ENCODE measurements around the gene DCST1.

The DCST1 gene

DNA sequence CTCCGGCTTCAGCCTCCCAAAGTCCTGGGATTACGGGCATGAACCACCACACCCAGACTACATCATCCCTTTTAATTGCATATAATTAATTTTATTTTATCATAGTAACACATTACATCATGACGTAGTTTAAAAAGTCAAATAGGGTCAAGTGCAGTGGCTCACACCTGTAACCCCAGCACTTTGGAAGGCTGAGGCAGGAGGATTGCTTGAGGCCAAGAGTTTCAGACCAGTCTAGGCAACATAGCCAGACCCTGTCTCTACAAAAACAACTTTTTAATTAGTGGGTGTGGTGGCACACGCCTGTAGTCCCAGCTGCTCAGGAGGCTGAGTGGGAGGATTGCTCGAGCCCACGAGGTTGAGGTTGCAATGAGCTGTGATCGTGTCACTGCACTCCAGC is 65.7 kb downstream of the DCST1 start:
- no peak for DNase-seq (ENCODE audit: low read depth)
- TF ChIP-seq, protein P1, sequence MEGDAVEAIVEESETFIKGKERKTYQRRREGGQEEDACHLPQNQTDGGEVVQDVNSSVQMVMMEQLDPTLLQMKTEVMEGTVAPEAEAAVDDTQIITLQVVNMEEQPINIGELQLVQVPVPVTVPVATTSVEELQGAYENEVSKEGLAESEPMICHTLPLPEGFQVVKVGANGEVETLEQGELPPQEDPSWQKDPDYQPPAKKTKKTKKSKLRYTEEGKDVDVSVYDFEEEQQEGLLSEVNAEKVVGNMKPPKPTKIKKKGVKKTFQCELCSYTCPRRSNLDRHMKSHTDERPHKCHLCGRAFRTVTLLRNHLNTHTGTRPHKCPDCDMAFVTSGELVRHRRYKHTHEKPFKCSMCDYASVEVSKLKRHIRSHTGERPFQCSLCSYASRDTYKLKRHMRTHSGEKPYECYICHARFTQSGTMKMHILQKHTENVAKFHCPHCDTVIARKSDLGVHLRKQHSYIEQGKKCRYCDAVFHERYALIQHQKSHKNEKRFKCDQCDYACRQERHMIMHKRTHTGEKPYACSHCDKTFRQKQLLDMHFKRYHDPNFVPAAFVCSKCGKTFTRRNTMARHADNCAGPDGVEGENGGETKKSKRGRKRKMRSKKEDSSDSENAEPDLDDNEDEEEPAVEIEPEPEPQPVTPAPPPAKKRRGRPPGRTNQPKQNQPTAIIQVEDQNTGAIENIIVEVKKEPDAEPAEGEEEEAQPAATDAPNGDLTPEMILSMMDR (IDR thresholded peaks at IDR 0.05; ENCODE audit: control insufficient read depth, insufficient read depth, low read depth, low read length, missing control alignments), result no peak
- H3K4me3 ChIP-seq (ENCODE audit: control insufficient read depth, low read depth, low read length), result no peak overlapping the region

Data from AG09309 (cell line).